ENCODE measurements around the gene GOLGA8B. TPM values are rescaled to one million over a fixed set of nuclear protein-coding genes. Genes with fewer than 3 reads are reported as not detected.
A peak's percentile ranks its signal among the peaks of the same experiment; 100 is the strongest.
"Not testable (repeated sequence)": the region's sequence is repeated elsewhere in the genome, so short reads cannot be mapped to it uniquely, and the experiment has no call there.

GOLGA8B gene
- total RNA-seq, 2 donors from 2014 or later: 24.3 to 38.7 TPM

GRCh38 chr15:34600923-34601322 lies 17.5 kb upstream of the GOLGA8B start:
- DNase-seq: no peak
- intact Hi-C loops (cut with DNase I, micrococcal nuclease): no loop called here
- ATAC-seq: no peak

DNA sequence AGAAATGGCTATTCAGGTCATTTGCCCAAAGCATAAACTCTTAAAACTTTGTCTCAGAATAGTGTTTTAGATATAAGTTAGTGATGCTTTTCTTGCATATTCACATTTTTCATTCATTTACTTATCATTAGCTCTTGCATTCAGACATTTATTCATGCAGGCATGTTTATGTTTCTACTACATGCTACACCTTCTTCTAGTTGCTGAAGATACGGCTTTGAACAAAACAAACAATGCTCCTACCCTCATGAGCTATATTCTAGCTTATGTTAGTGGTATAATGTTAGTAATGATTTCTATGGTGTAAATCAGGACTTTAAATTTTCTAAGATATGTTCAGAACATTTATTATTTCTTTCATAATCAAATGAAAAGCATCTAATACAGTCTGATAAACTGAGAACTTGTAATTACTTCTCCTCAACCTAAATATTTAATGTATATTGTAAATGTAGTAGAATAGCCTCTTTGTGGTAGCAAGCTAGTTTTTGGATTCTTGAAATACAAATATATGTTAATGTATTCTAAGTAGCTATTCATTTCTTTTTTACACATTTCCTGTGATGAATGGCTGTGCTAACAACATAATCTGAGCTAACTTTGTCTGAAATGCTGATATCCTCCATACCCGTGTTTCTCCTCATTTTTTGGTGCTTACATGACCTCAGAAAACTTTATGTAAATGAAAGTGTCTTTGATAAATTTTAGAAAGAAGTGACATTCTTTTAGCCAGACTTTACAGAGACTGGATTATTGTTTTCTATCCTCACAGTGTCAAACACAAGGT lies 15.5 kb upstream of the GOLGA8B start:
- ATAC-seq (no peak), DNase-seq (no peak)
- intact Hi-C loops (cut with DNase I, micrococcal nuclease): no loop called here

GRCh38 chr15:34597316-34597715 lies 13.9 kb upstream of the GOLGA8B start:
- ATAC-seq: no peak
- intact Hi-C loops (cut with DNase I, micrococcal nuclease): no loop called here
- no peak for DNase-seq

DNA sequence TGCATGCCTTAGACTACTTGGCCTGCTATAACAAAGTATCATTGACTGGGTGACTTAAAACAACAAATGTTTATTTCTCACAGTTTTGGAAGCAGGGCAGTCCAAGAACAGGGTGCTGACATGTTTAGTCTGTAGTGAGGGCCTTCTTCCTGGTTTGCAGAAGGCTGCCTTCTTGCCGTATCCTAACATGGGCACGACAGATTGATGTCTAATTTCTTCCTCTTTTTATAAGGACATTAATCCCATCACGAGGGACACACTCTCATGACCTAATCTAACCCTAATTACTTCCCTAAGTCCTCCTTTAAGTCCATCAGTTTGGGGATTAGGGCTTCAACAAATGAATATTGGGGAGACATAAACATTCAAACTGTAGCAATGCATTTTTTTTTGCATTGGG lies 10.9 kb upstream of the GOLGA8B start:
- no peak for DNase-seq
- intact Hi-C loops (cut with DNase I, micrococcal nuclease): no loop called here
- no peak for ATAC-seq

GRCh38 chr15:34591306-34591705 lies 7.9 kb upstream of the GOLGA8B start:
- intact Hi-C loops (cut with DNase I, micrococcal nuclease): no loop called here
- ATAC-seq: no peak
- no peak for DNase-seq

- intact Hi-C loops (cut with DNase I, micrococcal nuclease): no loop called here
- DNase-seq: peak; percentile 46 to 49
- peak; percentile 60 for ATAC-seq
Measured at GRCh38 chr15:34588046-34588674, 4.7 kb upstream of the GOLGA8B start.

DNA sequence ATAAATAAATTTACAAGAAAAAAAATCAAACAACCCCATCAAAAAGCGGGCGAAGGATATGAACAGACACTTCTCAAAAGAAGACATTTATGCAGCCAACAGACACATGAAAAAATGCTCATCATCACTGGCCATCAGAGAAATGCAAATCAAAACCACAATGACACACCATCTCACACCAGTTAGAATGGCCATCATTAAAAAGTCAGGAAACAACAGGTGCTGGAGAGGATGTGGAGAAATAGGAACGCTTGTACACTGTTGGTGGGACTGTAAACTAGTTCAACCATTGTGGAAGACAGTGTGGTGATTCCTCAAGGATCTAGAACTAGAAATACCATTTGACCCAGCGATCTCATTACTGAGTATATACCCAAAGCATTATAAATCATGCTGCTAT lies 2.5 kb upstream of the GOLGA8B start:
- intact Hi-C loops (cut with DNase I, micrococcal nuclease); ATAC-seq; DNase-seq: not testable (repeated sequence)

- intact Hi-C loops (cut with DNase I, micrococcal nuclease): no loop called here
- ATAC-seq (no peak), DNase-seq (no peak)
Measured at GRCh38 chr15:34584996-34585395, 1.5 kb upstream of the GOLGA8B start.

DNA sequence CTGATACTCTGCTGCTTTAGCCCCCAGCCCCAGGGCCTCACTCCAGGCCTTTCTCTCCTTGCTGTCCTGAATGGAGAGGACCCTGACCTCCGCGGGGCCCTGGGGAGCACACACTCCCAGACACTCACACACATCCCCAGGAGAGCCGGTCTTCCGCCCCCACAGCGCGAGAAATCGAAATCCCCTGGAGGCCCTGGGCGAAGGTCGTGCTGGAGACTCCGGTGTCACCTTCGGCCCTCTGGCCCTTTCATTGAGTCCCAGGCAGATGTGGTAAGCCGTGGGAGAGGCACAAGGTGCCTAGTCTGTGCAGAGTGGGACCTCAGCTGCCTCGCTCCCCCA lies 848 bp upstream of the GOLGA8B start:
- ATAC-seq (no peak), DNase-seq (no peak)
- intact Hi-C loops (cut with DNase I, micrococcal nuclease): no loop called here

- intact Hi-C loops (cut with DNase I, micrococcal nuclease): no loop called here
- DNase-seq: peak; percentile 33 to 37
- peak; percentile 77 for ATAC-seq
Measured at GRCh38 chr15:34582461-34583371, 735 bp downstream of the GOLGA8B start.

DNA sequence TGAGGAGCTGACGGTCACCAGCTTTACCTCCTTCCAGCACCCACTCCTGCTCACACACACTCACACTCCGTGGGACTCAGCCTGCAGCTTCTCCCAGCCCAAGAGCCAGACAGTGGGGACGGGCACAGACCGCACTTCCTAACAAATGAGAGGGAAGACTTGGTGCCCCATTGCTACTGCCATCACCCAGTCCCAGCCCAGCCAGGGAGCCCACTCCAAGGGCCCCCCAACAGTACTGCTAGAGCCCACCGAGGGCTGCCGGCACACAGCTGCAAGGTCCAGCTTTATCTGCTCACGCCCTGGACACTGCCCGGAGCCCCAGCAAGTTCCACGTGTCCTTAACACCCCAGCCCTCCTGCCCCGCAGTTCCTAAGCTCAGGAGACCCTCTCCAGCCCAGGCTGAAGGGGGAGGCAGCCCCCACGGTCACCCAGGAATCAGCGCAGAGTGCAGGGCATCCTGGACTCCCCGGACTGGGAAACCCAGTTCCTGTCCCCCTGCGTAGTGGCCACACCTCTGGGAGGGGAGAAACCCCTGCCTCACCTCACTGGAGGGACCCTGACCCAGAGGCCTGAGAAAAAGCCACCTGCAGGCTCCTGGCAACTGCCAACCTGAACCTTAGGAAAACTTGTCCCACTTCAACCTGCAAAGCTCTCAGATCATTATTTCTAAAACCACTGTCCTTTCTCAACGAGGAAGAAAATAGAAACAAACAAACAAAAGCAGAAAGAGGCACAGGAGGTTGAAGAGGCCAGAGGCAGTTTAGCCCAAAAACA lies 1.6 kb downstream of the GOLGA8B start:
- DNase-seq: peak in 1 of 2 donors; percentile 5
- ATAC-seq; intact Hi-C loops (cut with DNase I, micrococcal nuclease): not testable (repeated sequence)

- intact Hi-C loops (cut with DNase I, micrococcal nuclease): no loop called here
- no peak for DNase-seq
- no peak for ATAC-seq
Measured at GRCh38 chr15:34581043-34581365, 2.4 kb downstream of the GOLGA8B start.

DNA sequence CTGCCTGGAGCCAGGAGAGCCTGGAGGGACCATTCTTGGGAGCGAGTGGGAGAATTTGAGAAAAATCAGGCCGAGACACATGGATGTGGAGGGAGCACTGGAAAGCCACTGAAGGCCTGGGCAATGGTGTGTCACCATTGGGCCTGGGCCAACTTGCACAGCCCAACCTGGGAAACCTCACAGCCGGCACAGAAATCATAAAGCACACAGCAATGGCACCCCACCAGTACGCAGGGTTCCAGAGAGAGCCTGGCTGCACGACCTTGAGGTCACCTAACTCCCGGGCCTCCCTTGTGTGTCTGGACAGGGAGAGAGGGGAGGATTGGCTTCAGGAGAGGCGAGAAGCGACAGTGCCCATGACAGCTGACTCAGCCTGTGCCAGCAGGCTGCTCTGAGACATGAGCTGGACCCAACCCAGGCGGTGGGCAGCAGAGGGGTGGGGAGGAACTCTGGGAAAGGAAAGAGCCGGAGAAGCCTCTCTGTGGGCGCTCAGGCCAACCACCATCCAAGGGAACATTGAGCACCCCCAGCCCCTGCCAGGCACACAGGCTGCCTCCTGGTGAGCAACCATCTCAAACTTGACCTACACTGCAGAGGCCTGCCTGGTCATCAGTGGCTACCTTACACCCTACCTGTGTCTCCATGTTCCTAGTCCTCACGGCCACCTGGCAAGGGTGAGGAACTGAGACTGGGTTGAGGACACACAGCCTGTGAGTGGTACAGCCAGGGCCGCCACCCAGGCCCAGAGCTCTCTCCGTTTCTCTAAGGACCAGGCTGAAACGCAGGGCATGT lies 3.0 kb downstream of the GOLGA8B start:
- intact Hi-C loops (cut with DNase I, micrococcal nuclease); ATAC-seq; DNase-seq: not testable (repeated sequence)

GRCh38 chr15:34578283-34578674 lies 5.2 kb downstream of the GOLGA8B start:
- intact Hi-C loops (cut with DNase I, micrococcal nuclease): no loop called here
- no peak for ATAC-seq
- DNase-seq: no peak

- intact Hi-C loops (cut with DNase I, micrococcal nuclease); ATAC-seq; DNase-seq: not testable (repeated sequence)
Measured at GRCh38 chr15:34577658-34578282, 5.7 kb downstream of the GOLGA8B start.

DNA sequence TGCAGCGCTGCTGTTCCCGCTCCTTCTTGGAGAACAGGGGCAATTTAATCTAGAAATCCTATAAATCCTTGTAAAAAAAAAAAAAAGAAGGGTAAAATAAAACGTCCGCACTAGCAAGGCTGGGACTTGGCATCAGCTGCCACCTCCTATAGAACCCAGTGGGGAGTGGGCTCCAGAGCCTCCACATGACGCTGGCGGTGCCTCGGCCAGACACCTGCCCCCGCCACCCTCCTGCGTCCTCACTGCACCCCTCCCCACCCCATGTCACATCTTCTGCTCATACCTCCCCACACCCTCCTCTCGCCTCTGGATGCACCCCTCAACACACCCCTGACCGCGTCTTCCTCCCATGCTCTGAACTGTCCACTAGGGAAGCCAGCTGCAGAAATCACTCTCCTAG lies 8.4 kb downstream of the GOLGA8B start:
- ATAC-seq; intact Hi-C loops (cut with DNase I, micrococcal nuclease): not testable (repeated sequence)

DNA sequence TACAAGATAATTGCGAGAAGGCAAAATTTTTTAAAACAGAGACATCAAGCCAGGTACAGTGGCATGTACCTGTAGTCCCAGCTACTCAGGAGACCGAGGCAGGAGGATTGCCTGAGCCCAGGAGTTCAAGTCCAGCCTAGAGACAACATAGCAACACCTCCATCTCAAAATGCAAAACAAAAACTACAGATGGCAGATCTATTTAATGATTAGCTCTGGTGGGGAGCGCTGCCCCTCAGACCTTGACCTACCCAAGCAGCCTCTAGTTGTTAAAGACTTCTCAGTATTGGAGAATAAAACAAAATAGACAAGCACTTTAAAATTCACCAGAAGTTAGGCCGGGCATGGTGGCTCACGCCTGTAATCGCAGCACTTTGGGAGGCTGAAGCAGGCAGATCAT lies 10.5 kb downstream of the GOLGA8B start:
- DNase-seq; ATAC-seq; intact Hi-C loops (cut with DNase I, micrococcal nuclease): not testable (repeated sequence)

More for the DNA sequence above, 8.4 kb downstream of the GOLGA8B start:
- DNase-seq: not testable (repeated sequence)
